Stimulated activated CD8-positive, alpha-beta memory T cell treated with anti-CD3 and anti-CD28 coated beads, Interleukin-12 subunit alpha, Interleukin-12 subunit beta, amount 100 ng/mL, for 1 hour (primary cell): ENCODE results near the gene PTCH2.
A peak's percentile ranks its signal among the peaks of the same experiment; 100 is the strongest.
"Not testable (repeated sequence)": the region's sequence is repeated elsewhere in the genome, so short reads cannot be mapped to it uniquely, and the experiment has no call there.

ENCODE experiments used
- DNase-seq: peaks from one replicate; pipeline ENCODE4 v3.0.0-alpha.2; 2020; ENCODE audit warnings: low read depth

Gene PTCH2

GRCh38 chr1:44842486-44842861 is 579 bp downstream of the PTCH2 start:
- DNase-seq = no peak

GRCh38 chr1:44839576-44839975 is 3.5 kb downstream of the PTCH2 start:
- DNase-seq = no peak

- not testable (repeated sequence) for DNase-seq
Observed at GRCh38 chr1:44838294-44838693, 4.8 kb downstream of the PTCH2 start.

- DNase-seq = peak; percentile 78
Observed at GRCh38 chr1:44835738-44836675, 7.0 kb downstream of the PTCH2 start.

- no peak for DNase-seq
Observed at GRCh38 chr1:44834328-44834727, 8.7 kb downstream of the PTCH2 start.

GRCh38 chr1:44832056-44832705 is 10.9 kb downstream of the PTCH2 start:
- DNase-seq = no peak

- DNase-seq = no peak
Observed at GRCh38 chr1:44831516-44831915, 11.5 kb downstream of the PTCH2 start.

- no peak for DNase-seq
Observed at GRCh38 chr1:44830900-44831304, 12.2 kb downstream of the PTCH2 start.

GRCh38 chr1:44829506-44830384 is 13.3 kb downstream of the PTCH2 start:
- DNase-seq = no peak

GRCh38 chr1:44828841-44829440 is 14.1 kb downstream of the PTCH2 start:
- DNase-seq = no peak

GRCh38 chr1:44828003-44828651 is 14.9 kb downstream of the PTCH2 start:
- DNase-seq = no peak

GRCh38 chr1:44827197-44828002 is 15.7 kb downstream of the PTCH2 start:
- no peak for DNase-seq

GRCh38 chr1:44826375-44827196 is 16.5 kb downstream of the PTCH2 start:
- DNase-seq = no peak

- DNase-seq = not testable (repeated sequence)
Observed at GRCh38 chr1:44824392-44824791, 18.7 kb downstream of the PTCH2 start.

GRCh38 chr1:44822981-44823451 is 20.0 kb downstream of the PTCH2 start:
- no peak for DNase-seq

GRCh38 chr1:44822131-44822701 is 20.8 kb downstream of the PTCH2 start:
- no peak for DNase-seq

GRCh38 chr1:44821240-44821715 is 21.8 kb downstream of the PTCH2 start:
- no peak for DNase-seq

- no peak for DNase-seq
Observed at GRCh38 chr1:44820328-44821239, 22.5 kb downstream of the PTCH2 start.
